Umbilical cord (tissue), 2 donors: ENCODE results near the gene ZNF609. TPM values are rescaled to one million over a fixed set of nuclear protein-coding genes. Genes with fewer than 3 reads are reported as not detected.

Source experiments
- DNase-seq: peaks from one replicate; pipeline ENCODE4 v3.0.0-alpha.2; 2015; ENCODE audit warnings: low spot score
- total RNA-seq: library from RNA; depleted of rRNA; stranded (reverse); fragments of >200 nt; gene quantifications from one replicate; pipeline ENCODE4 v1.2.3, GENCODE V29; 2014; ENCODE audit warnings: low replicate concordance; ENCODE audit not compliant: insufficient read depth

Gene ZNF609
- total RNA-seq, 1 donor from 2014 or later = 14.4 TPM

GRCh38 chr15:64459066-64459781 lies 1.2 kb upstream of the ZNF609 start:
- DNase-seq = no peak

DNA sequence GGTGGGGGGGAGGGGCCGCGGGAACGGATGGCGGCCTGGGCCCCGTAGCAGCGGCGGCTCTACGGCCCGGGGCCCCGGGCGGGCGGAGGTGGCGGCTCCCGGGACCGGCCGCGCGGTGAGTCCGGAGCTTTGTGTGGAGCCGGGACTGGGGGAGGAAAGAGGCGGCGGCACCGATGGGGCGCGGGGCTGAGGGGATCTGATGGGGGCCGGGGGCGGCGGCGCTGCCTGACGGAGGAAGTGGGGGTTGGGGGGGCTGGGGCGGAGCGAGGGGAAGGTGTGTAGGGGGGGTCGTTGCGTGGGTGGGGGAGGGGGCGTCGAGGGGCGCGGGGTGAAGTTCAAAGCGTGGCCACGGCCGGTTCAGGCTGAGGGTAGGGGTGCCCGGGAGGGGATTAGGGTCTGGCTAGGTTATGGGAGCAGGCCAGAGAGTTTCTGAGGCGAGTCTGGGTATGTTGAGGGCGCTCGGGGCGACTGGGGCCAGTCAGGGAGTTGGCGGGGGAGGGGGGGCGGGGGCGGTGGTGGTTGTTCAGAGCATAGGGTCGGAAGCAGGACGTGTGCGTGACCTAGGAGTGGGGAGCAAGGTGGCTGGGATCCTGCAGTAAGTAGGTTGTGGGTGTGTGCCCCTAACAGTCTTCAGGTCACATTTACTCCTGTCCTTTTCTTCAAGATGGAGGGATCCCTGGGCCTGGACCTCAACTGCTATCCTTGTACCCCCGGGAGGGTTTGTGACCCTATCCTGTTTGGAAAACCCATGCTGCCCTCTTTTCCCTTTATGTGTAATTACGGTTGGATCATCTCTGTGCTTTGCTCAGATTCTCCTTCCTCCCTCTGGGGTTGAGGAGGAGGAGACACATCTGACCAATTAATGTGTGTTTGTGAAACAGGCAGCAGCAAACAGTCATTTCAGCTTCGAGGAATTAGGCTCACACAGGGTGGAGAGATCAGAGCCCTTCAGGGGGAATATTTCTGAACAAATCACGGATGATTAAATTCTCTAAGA lies 644 bp downstream of the ZNF609 start:
- DNase-seq = peak; percentile 88

DNA sequence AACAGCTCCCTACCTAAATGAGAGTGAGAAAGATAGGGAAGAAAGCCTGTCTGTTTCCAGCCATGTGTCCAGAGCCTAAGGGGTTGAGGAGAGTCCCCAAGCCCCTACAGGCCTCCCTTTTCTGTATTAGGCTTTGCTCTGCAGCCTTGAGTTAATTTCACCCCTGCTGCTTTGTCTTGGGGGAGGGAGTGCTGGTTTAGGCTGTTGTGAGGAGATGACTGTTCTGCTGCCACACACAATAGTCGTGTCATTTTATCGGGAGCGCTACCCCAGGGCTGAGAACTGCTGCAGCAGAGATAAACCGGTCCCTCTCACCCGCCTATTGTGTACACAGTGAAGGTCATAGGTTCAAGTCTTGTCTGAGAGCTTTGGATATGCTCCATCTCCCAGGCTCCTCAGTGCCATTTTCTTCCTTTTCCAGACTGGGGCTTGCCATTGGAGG lies 1.4 kb downstream of the ZNF609 start:
- no peak for DNase-seq

- DNase-seq = no peak
Measured at GRCh38 chr15:64462492-64462891, 2.1 kb downstream of the ZNF609 start.

GRCh38 chr15:64464276-64465005 lies 4.1 kb downstream of the ZNF609 start:
- DNase-seq = peak; percentile 29

- no peak for DNase-seq
Measured at GRCh38 chr15:64466408-64467141, 6.2 kb downstream of the ZNF609 start.

GRCh38 chr15:64472161-64472560 lies 11.8 kb downstream of the ZNF609 start:
- DNase-seq = no peak

DNA sequence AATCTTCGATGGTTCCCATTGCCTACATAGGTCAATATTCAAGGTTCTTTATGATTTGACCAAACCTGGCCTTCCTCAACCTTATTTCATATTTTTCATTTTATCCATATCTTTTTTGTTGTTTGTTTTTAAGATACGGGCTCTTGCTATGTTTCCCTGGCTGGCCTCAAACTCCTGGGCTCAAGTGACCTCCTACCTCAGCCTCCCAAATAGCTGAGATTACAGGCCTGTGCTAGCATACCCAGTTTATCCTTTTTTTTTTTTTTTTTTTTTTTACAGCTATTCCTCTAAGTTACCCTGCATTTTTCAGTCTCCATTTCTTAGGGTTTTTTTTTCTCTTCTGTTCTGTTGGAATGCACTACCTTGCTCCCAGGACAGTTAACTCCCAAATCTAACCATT lies 14.5 kb downstream of the ZNF609 start:
- DNase-seq = no peak

DNA sequence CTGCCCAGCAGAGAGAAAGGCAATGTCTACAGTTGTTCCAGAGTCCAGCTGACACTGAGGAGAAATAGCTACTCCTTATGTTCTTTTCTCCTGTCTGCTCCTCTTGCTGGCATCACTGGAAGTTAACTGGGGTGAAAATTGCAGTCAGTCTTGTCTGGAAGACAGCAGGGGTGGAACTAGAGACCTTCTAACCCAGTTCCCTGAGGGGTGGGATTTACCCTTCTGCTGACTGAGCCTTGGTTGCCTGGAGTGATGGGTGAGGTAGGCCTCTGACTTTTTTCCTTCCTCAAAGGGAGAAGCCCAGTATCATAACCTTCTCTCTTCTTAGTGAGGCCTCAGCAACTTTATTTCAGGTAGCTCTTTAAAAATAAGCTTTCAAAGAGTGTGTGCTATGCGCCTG lies 16.2 kb downstream of the ZNF609 start:
- DNase-seq = no peak

DNA sequence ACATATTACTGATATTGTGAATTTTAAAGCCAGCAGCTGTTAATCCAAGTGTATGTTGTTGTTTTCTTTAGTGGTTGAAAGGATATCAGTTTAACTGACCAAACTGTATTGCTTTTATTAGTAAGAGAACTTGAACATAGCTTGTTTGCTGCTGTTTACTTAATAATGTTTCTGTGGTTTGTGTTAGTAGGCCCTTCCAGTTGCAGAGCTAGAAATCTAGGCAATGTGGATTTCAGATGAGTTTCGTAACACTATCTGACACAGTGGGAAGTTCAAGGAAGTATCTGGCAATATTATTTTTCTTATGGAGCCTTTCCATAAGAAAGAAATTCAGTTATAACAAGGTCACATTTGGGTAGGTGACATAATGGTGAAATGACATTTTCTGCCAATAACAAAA lies 18.5 kb downstream of the ZNF609 start:
- DNase-seq = no peak

DNA sequence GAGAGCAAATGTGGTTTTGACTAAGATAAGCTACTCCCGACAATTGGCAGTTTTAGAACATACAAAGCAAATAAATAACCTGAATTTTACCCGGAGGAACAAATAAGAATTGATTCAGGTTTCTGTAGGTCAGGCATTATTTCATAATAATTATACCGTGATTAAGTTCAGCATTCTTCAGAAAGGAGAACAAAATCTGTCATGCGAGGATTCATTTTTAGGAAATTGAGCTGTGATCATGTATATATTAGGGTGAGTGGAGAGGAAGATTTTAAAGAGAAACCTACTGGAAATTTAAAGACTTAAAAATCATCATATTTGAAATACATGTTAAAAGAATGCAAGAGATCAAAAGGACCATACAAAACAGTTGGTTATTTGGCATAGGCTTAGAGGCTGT lies 20.5 kb downstream of the ZNF609 start:
- no peak for DNase-seq

DNA sequence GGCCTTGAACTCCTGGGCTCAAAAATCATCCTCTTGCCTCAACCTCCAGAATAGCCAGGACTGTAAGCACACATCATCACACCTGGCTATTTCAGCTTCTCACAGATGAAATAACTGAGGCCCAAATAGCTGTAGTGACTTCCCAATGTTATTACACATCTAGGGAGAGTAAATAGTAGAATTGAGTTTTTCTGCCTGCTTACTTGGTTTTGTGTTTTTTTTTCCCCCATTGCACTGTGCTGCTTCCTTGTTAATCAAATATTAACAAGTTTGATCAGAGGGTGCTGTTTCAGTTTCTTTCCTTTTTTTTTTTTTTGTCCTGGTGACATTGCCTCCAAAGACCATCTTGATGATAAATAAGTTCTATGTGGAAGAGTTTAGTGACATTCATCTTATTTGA lies 23.4 kb downstream of the ZNF609 start:
- DNase-seq = no peak

DNA sequence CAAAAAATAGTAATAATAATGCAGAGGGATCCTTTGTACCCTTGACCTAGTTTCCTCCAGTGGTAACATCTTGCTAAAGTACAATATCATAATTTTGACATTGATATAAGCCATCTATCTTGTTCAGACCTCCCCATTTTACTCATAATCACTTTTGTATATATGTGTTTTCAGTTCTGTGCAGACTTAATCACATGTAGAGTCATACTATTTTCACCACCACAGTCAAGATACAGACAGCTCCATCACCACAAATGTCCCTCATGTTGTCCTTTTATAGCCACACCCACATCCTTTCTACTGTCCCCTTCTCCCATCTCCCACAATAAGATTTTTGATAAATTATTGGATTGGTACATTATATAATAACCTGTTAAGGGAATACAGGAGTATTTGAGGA lies 25.4 kb downstream of the ZNF609 start:
- no peak for DNase-seq

DNA sequence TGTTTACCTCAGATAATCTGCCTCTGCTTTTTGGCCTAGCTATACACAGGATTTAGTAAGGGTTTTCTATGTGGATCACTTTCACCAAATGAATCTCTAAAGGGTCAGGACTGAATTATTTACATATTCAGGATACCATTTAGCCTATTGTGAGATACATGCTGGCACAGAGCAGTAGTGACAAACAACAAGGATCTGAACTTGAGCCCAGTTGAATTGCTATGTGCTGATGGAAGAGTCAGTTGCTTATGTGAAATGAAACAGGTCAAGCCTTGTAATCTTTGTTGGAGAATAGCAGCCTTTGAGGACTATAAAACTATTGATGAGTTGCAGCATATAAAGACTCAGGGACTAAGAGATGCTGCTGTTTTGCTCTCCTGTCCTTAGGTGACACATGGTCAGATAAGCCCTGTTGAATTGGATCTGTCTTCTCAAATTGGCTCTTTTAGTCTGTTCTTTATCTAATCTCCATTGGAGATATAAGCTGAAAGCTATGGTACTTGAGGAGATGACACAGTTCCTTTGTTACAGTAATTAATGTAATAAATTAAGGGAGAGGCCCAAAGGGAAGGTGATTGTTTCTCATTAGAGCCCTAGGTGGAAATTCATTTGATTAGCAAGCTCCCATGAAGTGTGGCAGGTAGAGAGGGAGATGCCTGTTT lies 30.4 kb downstream of the ZNF609 start:
- no peak for DNase-seq

DNA sequence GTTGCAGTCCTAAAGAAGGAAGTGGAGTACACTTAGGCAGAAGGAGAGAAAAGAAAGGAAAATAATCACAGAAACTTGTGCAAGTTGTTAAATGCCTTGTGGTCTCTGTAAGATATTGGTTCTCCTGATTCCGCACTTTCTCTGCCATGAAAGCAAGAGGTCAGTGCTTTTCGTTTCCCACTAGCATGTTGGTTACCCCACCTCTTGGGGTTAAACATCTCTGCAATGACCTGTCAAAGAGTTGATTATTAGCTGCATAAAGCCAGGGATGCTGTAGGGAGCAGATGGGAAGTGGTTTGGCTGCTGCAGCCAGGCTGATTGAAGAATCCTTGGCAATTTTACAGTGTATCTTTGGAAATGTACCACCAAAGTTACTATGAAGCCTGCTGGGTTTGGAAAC lies 33.3 kb downstream of the ZNF609 start:
- DNase-seq = no peak

DNA sequence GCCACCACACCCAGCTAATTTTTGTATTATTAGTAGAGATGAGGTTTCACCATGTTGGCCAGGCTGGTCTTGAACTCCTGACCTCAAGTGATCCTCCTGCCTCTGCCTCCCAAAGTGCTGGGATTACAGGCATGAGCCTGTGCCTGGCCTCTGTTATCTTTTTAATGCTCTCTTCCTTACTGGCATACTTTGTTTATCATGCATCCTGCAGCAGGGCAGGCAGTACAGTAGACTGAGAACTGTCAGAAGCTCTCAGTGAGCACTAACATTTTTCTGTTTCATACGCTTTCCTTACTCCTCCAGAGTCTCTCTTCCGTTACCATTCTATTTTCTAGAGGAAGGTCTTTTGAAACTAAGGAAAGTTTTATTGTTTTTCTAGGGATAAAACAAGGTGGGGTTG lies 35.6 kb downstream of the ZNF609 start:
- peak; percentile 19 for DNase-seq

DNA sequence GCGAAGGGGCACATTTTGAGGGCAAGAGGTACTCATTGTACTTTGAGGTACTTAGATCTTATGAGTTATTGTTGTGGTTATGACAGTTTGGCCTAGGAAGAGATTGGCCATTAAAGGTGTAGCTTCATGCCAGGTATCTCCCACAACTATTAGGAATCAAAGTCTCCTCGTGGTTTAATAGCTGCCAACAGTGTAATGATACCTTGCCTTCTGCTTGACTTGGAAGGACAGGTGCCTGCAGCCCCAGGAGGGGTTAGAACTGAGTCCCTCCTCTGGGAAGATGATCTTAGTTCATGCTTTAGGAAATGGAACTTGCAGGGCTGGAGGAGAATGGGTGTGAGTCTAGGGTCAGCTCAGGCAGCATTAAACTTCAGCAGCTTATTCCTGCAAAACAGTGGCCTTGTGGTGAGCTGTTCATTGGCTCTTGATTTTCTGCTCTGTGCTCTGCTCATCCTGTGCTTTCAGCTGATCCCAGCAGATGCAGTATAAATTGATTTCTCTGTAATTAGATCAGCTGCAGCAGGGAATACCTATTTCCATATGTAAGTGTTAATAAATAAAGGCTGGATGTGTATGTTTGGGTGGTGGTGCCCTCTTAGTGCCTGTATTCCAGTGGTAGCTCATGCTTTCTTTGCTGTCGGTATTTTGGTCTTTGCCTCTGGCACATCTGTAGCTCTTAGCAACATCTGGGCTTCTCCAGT lies 40.5 kb downstream of the ZNF609 start:
- DNase-seq = no peak

GRCh38 chr15:64501396-64501715 lies 41.0 kb downstream of the ZNF609 start:
- no peak for DNase-seq

GRCh38 chr15:64502151-64502550 lies 41.8 kb downstream of the ZNF609 start:
- no peak for DNase-seq

DNA sequence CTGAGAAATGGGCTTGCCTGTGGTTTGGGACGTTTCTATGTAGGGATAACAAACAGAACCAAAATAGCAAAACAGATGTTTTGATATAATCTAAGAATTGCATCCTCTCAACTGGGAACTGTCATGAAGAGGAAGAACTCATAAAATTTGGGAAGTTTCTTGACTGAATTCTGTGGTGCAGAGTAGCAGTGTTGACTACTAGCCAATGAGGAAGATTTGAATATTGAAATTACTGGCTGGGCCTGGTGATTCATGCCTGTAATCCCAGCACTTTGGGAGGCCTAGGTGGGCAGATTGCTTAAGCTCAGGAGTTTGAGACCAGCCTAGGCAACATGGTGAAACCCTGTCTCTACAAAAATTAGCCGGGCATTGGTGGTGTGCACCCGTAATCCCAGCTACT lies 42.2 kb downstream of the ZNF609 start:
- no peak for DNase-seq
